Liver (tissue), 9 donors: ENCODE results near the gene VDAC2. TPM values are rescaled to one million over a fixed set of nuclear protein-coding genes. Genes with fewer than 3 reads are reported as not detected.

Source experiments
- DNase-seq: peaks from one replicate; pipeline ENCODE4 v3.0.0-alpha.2; 2017; ENCODE audit warnings: low spot score
- H3K27ac ChIP-seq, 2 donors: one replicate each; pipeline ENCODE4 v1.7.0; 2013; ENCODE audit warnings: inconsistent platforms in 2 of 2, low read length in 2 of 2, control low read depth in 1 of 2, low read depth in 1 of 2, mild to moderate bottlenecking in 1 of 2
- H3K27me3 ChIP-seq, 4 donors: one replicate each; pipeline versions ENCODE4 v1.6.1 to v1.7.0; 2013; ENCODE audit warnings: low read length in 3 of 4, inconsistent platforms in 1 of 4, mild to moderate bottlenecking in 1 of 4, moderate library complexity in 1 of 4; ENCODE audit not compliant: control insufficient read depth in 4 of 4, insufficient read depth in 4 of 4
- H3K36me3 ChIP-seq, 4 donors: one replicate each; pipeline versions ENCODE4 v1.6.1 to v1.7.0; 2013; ENCODE audit warnings: low read length in 3 of 4, mild to moderate bottlenecking in 3 of 4, low read depth in 1 of 4, moderate library complexity in 1 of 4; ENCODE audit not compliant: control insufficient read depth in 4 of 4, insufficient read depth in 3 of 4
- H3K4me1 ChIP-seq, 4 donors: one replicate each; pipeline versions ENCODE4 v1.6.1 to v1.7.0; 2013; ENCODE audit warnings: low read length in 3 of 4, mild to moderate bottlenecking in 3 of 4, moderate library complexity in 1 of 4; ENCODE audit not compliant: control insufficient read depth in 4 of 4, insufficient read depth in 4 of 4
- H3K4me3 ChIP-seq, 3 donors: one replicate each; pipeline versions ENCODE4 v1.6.1 to v1.7.0; 2013; ENCODE audit warnings: low read length in 3 of 3, control low read depth in 1 of 3, low read depth in 1 of 3, mild to moderate bottlenecking in 1 of 3
- H3K9ac ChIP-seq, 2 donors: one replicate each; pipeline ENCODE4 v1.7.0; 2013; ENCODE audit warnings: low read length in 2 of 2, mild to moderate bottlenecking in 2 of 2, moderate library complexity in 2 of 2, control low read depth in 1 of 2, low read depth in 1 of 2
- H3K9me3 ChIP-seq, 4 donors: one replicate each; pipeline versions ENCODE4 v1.6.1 to v1.7.0; 2013; ENCODE audit warnings: low read length in 3 of 4; ENCODE audit not compliant: control insufficient read depth in 4 of 4
- ATF3 ChIP-seq: IDR thresholded peaks from 2 replicates; pipeline ENCODE4 v1.6.1; 2016; ENCODE audit warnings: antibody characterized with exemption
- CTCF ChIP-seq: fragments of 150-350 bp; IDR thresholded peaks from 2 replicates; pipeline ENCODE4 v1.5.1; 2017; ENCODE audit warnings: improper control_type of control experiment, low read depth, low read length; ENCODE audit not compliant: missing input control
- EGR1 ChIP-seq, 2 donors: IDR thresholded peaks; 2 replicates each; pipeline ENCODE4 v1.6.1; 2016 to 2018; ENCODE audit warnings: antibody characterized with exemption in 2 of 2, low read depth in 2 of 2
- FOXA1 ChIP-seq: IDR thresholded peaks from 2 replicates; pipeline ENCODE4 v1.6.1; 2016; ENCODE audit warnings: antibody characterized with exemption
- FOXA2 ChIP-seq: IDR thresholded peaks from 2 replicates; pipeline ENCODE4 v1.6.1; 2016; ENCODE audit warnings: antibody characterized with exemption
- GABPA ChIP-seq, 2 donors: IDR thresholded peaks in 1 of 2; conservative IDR thresholded peaks in 1 of 2; 2 replicates each; pipeline ENCODE4 v1.6.1; 2016; ENCODE audit warnings: antibody characterized with exemption in 2 of 2, mild to moderate bottlenecking in 1 of 2, moderate library complexity in 1 of 2
- HNF4A ChIP-seq, 2 donors: conservative IDR thresholded peaks; 2 replicates each; pipeline ENCODE4 v1.6.1; 2016; ENCODE audit warnings: antibody characterized with exemption in 2 of 2, mild to moderate bottlenecking in 2 of 2
- HNF4G ChIP-seq: IDR thresholded peaks from 2 replicates; pipeline ENCODE4 v1.6.1; 2016; ENCODE audit warnings: antibody characterized with exemption
- JUND ChIP-seq, 2 donors: IDR thresholded peaks; 2 replicates each; pipeline ENCODE4 v1.6.1; 2016; ENCODE audit warnings: antibody characterized with exemption in 2 of 2
- MAX ChIP-seq: IDR thresholded peaks from 2 replicates; pipeline ENCODE4 v1.6.1; 2016; ENCODE audit warnings: antibody characterized with exemption
- NR2F2 ChIP-seq: IDR thresholded peaks from 2 replicates; pipeline ENCODE4 v1.6.1; 2016; ENCODE audit warnings: antibody characterized with exemption
- RAD21 ChIP-seq, 2 donors: IDR thresholded peaks; 2 replicates each; pipeline ENCODE4 v1.6.1; 2016; ENCODE audit warnings: antibody characterized with exemption in 2 of 2, mild to moderate bottlenecking in 2 of 2
- REST ChIP-seq: IDR thresholded peaks from 2 replicates; pipeline ENCODE4 v1.6.1; 2016; ENCODE audit warnings: antibody characterized with exemption, mild to moderate bottlenecking
- RXRA ChIP-seq, 2 donors: IDR thresholded peaks; 2 replicates each; pipeline ENCODE4 v1.6.1; 2017 to 2018; ENCODE audit warnings: antibody characterized with exemption in 2 of 2, mild to moderate bottlenecking in 1 of 2
- SP1 ChIP-seq: IDR thresholded peaks from 2 replicates; pipeline ENCODE4 v1.6.1; 2018; ENCODE audit warnings: antibody characterized with exemption, mild to moderate bottlenecking
- TAF1 ChIP-seq: conservative IDR thresholded peaks from 2 replicates; pipeline ENCODE4 v1.6.1; 2016; ENCODE audit warnings: antibody characterized with exemption, mild to moderate bottlenecking
- YY1 ChIP-seq: IDR thresholded peaks from 2 replicates; pipeline ENCODE4 v1.6.1; 2016; ENCODE audit warnings: antibody characterized with exemption, mild to moderate bottlenecking
- ZBTB33 ChIP-seq: IDR thresholded peaks from 2 replicates; pipeline ENCODE4 v1.6.1; 2016; ENCODE audit warnings: antibody characterized with exemption
- WGBS: extraction: QIAGEN DNeasy Blood & Tissue Kit; methylation state at CpG from one replicate; pipeline ENCODE4 v1.1.7; 2013; 5-methylcytosine and 5-hydroxymethylcytosine counted together
- polyA plus RNA-seq, 2 donors: library from polyadenylated mRNA; stranded (reverse) in 1 of 2; unstranded in 1 of 2; fragments of 200-250 nt in 1 of 2; fragments of >200 nt in 1 of 2; fragmentation: Nextera tagmentation in 1 of 2; extraction: Ambion mirVana in 1 of 2; gene quantifications; one replicate each; pipeline versions ENCODE4 v1.2.1 to v1.2.3, GENCODE V29; 2013 to 2015
- total RNA-seq, 2 donors: library from RNA; depleted of rRNA; stranded (reverse); fragments of >200 nt; gene quantifications; one replicate each; pipeline ENCODE4 v1.2.3, GENCODE V29; 2014
- donor health status: healthy.
- donor health status: healthy.
- donor health status: healthy.
- donor health status: healthy.
- donor health status: healthy.

The VDAC2 gene
- total and polyA plus RNA-seq, 4 donors = 41.3 to 67.1 (median 52.5) TPM

GRCh38 chr10:75181073-75181472 lies 29.5 kb upstream of the VDAC2 start:
- peaks cover 1 to 11% (median 2%) of the 10 kb centered on the region in 4 donors for H3K36me3 ChIP-seq
- H3K9me3 ChIP-seq = no peaks in the 10 kb centered on the region
- H3K4me1 ChIP-seq = peaks cover 0 to 3% (median 2%) of the 10 kb centered on the region in 4 donors
- TF ChIP-seq CTCF = no peak
- no peak for TF ChIP-seq SP1
- TF ChIP-seq FOXA2 = no peak
- TF ChIP-seq GABPA (IDR thresholded peaks at IDR 0.05 in 1 of 2, conservative IDR thresholded peaks at IDR 0.05 in 1 of 2) = no peak
- TF ChIP-seq REST = no peak
- no peak overlapping the region for H3K9ac ChIP-seq
- no peaks in the 10 kb centered on the region for H3K27me3 ChIP-seq
- WGBS = 92% methylated on average over 1 of the region's 1 CpG
- DNase-seq = no peak
- no peak overlapping the region for H3K4me3 ChIP-seq
- H3K27ac ChIP-seq = no peak overlapping the region

- DNase-seq = no peak
- WGBS = 37% methylated on average over 4 of the region's 4 CpGs
- no peaks in the 10 kb centered on the region for H3K27me3 ChIP-seq
- no peak overlapping the region for H3K9ac ChIP-seq
- H3K9me3 ChIP-seq = no peaks in the 10 kb centered on the region
- H3K27ac ChIP-seq = peak overlapping the region; percentile 25 to 66
- H3K4me1 ChIP-seq = peaks cover 3 to 18% (median 12%) of the 10 kb centered on the region in 4 donors
- no peak for TF ChIP-seq GABPA (IDR thresholded peaks at IDR 0.05 in 1 of 2, conservative IDR thresholded peaks at IDR 0.05 in 1 of 2)
- TF ChIP-seq RXRA (IDR thresholded peaks at IDR 0.05) = no peak
- TF ChIP-seq ZBTB33 = no peak
- TF ChIP-seq HNF4G = no peak
- TF ChIP-seq JUND (IDR thresholded peaks at IDR 0.05) = no peak
- TF ChIP-seq ATF3 = no peak
- no peak for TF ChIP-seq FOXA2
- TF ChIP-seq RAD21 (IDR thresholded peaks at IDR 0.05) = no peak
- TF ChIP-seq NR2F2 = no peak
- no peak for TF ChIP-seq YY1
- no peak for TF ChIP-seq EGR1 (IDR thresholded peaks at IDR 0.05; ENCODE audit: low read depth in 2 of 2)
- TF ChIP-seq TAF1 = no peak
- TF ChIP-seq FOXA1 = no peak
- TF ChIP-seq HNF4A (conservative IDR thresholded peaks at IDR 0.05) = no peak
- TF ChIP-seq SP1 = no peak
- no peak for TF ChIP-seq CTCF
- no peak for TF ChIP-seq REST
- no peak for TF ChIP-seq MAX
- H3K36me3 ChIP-seq = peaks cover 0 to 2% (median 0%) of the 10 kb centered on the region in 4 donors
- no peak overlapping the region for H3K4me3 ChIP-seq
Measured at GRCh38 chr10:75186310-75186709, 24.3 kb upstream of the VDAC2 start.
